T-helper 17 cell (primary cell): ENCODE data around the gene PMF1. TPM values are rescaled to one million over a fixed set of nuclear protein-coding genes. Genes with fewer than 3 reads are reported as not detected.

Experiments used
- ATAC-seq: fragments of 150-1000 bp; cut with Tn5 transposase; 2 replicates; pipeline ENCODE4 v1.10.0; 2021; ENCODE audit warnings: mild to moderate bottlenecking, moderate library complexity
- DNase-seq, 3 donors: peaks; one replicate each; pipeline versions ENCODE4 v3.0.0 to v3.0.0-alpha.2; 2020 to 2021
- H3K9me3 ChIP-seq: one replicate; pipeline ENCODE4 v1.7.0; 2013; ENCODE audit warnings: low read length, mild to moderate bottlenecking; ENCODE audit not compliant: control insufficient read depth, poor library complexity, severe bottlenecking
- H3K27ac Mint-ChIP-seq: one replicate; pipeline ENCODE4 v1.8.0; 2022; ENCODE audit warnings: mild to moderate bottlenecking, moderate library complexity, mixed read lengths
- H3K27me3 Mint-ChIP-seq: one replicate; pipeline ENCODE4 v1.8.0; 2022; ENCODE audit warnings: mixed read lengths
- H3K36me3 Mint-ChIP-seq: one replicate; pipeline ENCODE4 v1.8.0; 2022; ENCODE audit warnings: low read depth, mixed read lengths
- H3K4me1 Mint-ChIP-seq: one replicate; pipeline ENCODE4 v1.8.0; 2022; ENCODE audit warnings: mild to moderate bottlenecking, mixed read lengths
- H3K4me3 Mint-ChIP-seq: one replicate; pipeline ENCODE4 v1.8.0; 2022; ENCODE audit warnings: mild to moderate bottlenecking, moderate library complexity, mixed read lengths
- total RNA-seq, 4 donors: library from RNA in 2 of 4; stranded (reverse) in 2 of 4; gene quantifications; one replicate each; pipeline ENCODE4 v1.2.3 and lab custom pipeline; 2022 to 2026

The PMF1 gene
- total RNA-seq, 2 donors from 2014 or later, result 59.1 to 73.2 TPM

- H3K27ac Mint-ChIP-seq, result no peak overlapping the region
- peaks cover 7% of the 10 kb centered on the region for H3K4me1 Mint-ChIP-seq
- no peak for DNase-seq
- H3K27me3 Mint-ChIP-seq, result no peaks in the 10 kb centered on the region
- no peak for ATAC-seq
- H3K4me3 Mint-ChIP-seq, result no peak overlapping the region
- peaks cover 6% of the 10 kb centered on the region for H3K36me3 Mint-ChIP-seq
- no peaks in the 10 kb centered on the region for H3K9me3 ChIP-seq
These were observed 19.5 kb downstream of the PMF1 start for GRCh38 chr1:156232201-156232894.

GRCh38 chr1:156233426-156234127, 20.8 kb downstream of the PMF1 start:
- no peak overlapping the region for H3K4me3 Mint-ChIP-seq
- H3K27me3 Mint-ChIP-seq, result no peaks in the 10 kb centered on the region
- peaks cover 7% of the 10 kb centered on the region for H3K4me1 Mint-ChIP-seq
- DNase-seq (no peak), ATAC-seq (no peak)
- H3K9me3 ChIP-seq, result no peaks in the 10 kb centered on the region
- H3K36me3 Mint-ChIP-seq, result peaks cover 6% of the 10 kb centered on the region
- H3K27ac Mint-ChIP-seq, result peak overlapping the region; percentile 53

GRCh38 chr1:156236164-156236563, 23.4 kb downstream of the PMF1 start:
- H3K4me3 Mint-ChIP-seq, result no peak overlapping the region
- H3K36me3 Mint-ChIP-seq, result peaks cover 8% of the 10 kb centered on the region
- no peak overlapping the region for H3K27ac Mint-ChIP-seq
- DNase-seq (no peak), ATAC-seq (no peak)
- H3K4me1 Mint-ChIP-seq, result peaks cover 7% of the 10 kb centered on the region
- H3K9me3 ChIP-seq, result no peaks in the 10 kb centered on the region
- no peaks in the 10 kb centered on the region for H3K27me3 Mint-ChIP-seq

GRCh38 chr1:156238248-156238647, 25.4 kb downstream of the PMF1 start:
- Mint-ChIP-seq H3K27me3 (no peaks in the 10 kb centered on the region), H3K4me3 (no peak overlapping the region), H3K4me1 (peaks cover 7% of the 10 kb centered on the region), H3K27ac (no peak overlapping the region), H3K36me3 (peaks cover 8% of the 10 kb centered on the region)
- DNase-seq (no peak), ATAC-seq (no peak)
- no peaks in the 10 kb centered on the region for H3K9me3 ChIP-seq

GRCh38 chr1:156241311-156241811, 28.6 kb downstream of the PMF1 start:
- Mint-ChIP-seq H3K27me3 (no peaks in the 10 kb centered on the region), H3K4me3 (no peak overlapping the region), H3K4me1 (peaks cover 18% of the 10 kb centered on the region), H3K36me3 (peaks cover 8% of the 10 kb centered on the region), H3K27ac (no peak overlapping the region)
- H3K9me3 ChIP-seq, result no peaks in the 10 kb centered on the region
- ATAC-seq (no peak), DNase-seq (no peak)

GRCh38 chr1:156241926-156242325, 29.1 kb downstream of the PMF1 start, which contains the start of gene BGLAP:
Gene BGLAP (plus strand): TSS chr1:156242184. CDS start chr1:156242232, 48 bp downstream.
- Mint-ChIP-seq H3K27ac (peak within 1 kb of the TSS; percentile 27), H3K4me1 (peaks cover 19% of the 10 kb centered on the region), H3K4me3 (peak within 1 kb of the TSS; percentile 25), H3K27me3 (no peaks in the 10 kb centered on the region), H3K36me3 (peaks cover 7% of the 10 kb centered on the region)
- DNase-seq, result no peak
- H3K9me3 ChIP-seq, result no peaks in the 10 kb centered on the region
- ATAC-seq, result no peak

GRCh38 chr1:156242738-156243137, 29.9 kb downstream of the PMF1 start:
- peaks cover 19% of the 10 kb centered on the region for H3K4me1 Mint-ChIP-seq

GRCh38 chr1:156244126-156244525, 31.3 kb downstream of the PMF1 start:
- Mint-ChIP-seq H3K36me3 (peaks cover 4% of the 10 kb centered on the region), H3K27me3 (no peaks in the 10 kb centered on the region), H3K4me3 (peak overlapping the region; percentile 90), H3K4me1 (peaks cover 19% of the 10 kb centered on the region), H3K27ac (no peak overlapping the region)
- no peaks in the 10 kb centered on the region for H3K9me3 ChIP-seq
- no peak for DNase-seq
- no peak for ATAC-seq

More at GRCh38 chr1:156242738-156243137, 29.9 kb downstream of the PMF1 start:
- ATAC-seq (no peak), DNase-seq (no peak)
- H3K27ac Mint-ChIP-seq, result peak overlapping the region; percentile 27
- peak overlapping the region; percentile 25 for H3K4me3 Mint-ChIP-seq
- H3K27me3 Mint-ChIP-seq, result no peaks in the 10 kb centered on the region
- H3K36me3 Mint-ChIP-seq, result peaks cover 4% of the 10 kb centered on the region
- no peaks in the 10 kb centered on the region for H3K9me3 ChIP-seq

GRCh38 chr1:156244712-156245111, 31.9 kb downstream of the PMF1 start:
- Mint-ChIP-seq H3K27me3 (no peaks in the 10 kb centered on the region), H3K4me3 (peak overlapping the region; percentile 90), H3K27ac (peak overlapping the region; percentile 62), H3K4me1 (peaks cover 19% of the 10 kb centered on the region), H3K36me3 (peaks cover 3% of the 10 kb centered on the region)
- DNase-seq (no peak), ATAC-seq (no peak)
- no peaks in the 10 kb centered on the region for H3K9me3 ChIP-seq

GRCh38 chr1:156245451-156246232, 32.8 kb downstream of the PMF1 start:
- H3K9me3 ChIP-seq, result no peaks in the 10 kb centered on the region
- Mint-ChIP-seq H3K4me3 (peak overlapping the region; percentile 90), H3K27ac (peak overlapping the region; percentile 62), H3K4me1 (peaks cover 16% of the 10 kb centered on the region), H3K27me3 (no peaks in the 10 kb centered on the region), H3K36me3 (peaks cover 2% of the 10 kb centered on the region)
- ATAC-seq (peak; percentile 71), DNase-seq (peak in 1 of 3 donors; percentile 23)

GRCh38 chr1:156246241-156246780, 33.5 kb downstream of the PMF1 start:
- no peak overlapping the region for H3K27ac Mint-ChIP-seq
- DNase-seq (no peak), ATAC-seq (no peak)

GRCh38 chr1:156246781-156247459, 34.1 kb downstream of the PMF1 start:
- ATAC-seq (no peak), DNase-seq (no peak)
- Mint-ChIP-seq H3K27ac (peak overlapping the region; percentile 39), H3K27me3 (no peaks in the 10 kb centered on the region), H3K4me1 (peaks cover 16% of the 10 kb centered on the region), H3K4me3 (peak overlapping the region; percentile 90), H3K36me3 (peaks cover 2% of the 10 kb centered on the region)
- H3K9me3 ChIP-seq, result no peaks in the 10 kb centered on the region

More at GRCh38 chr1:156246241-156246780, 33.5 kb downstream of the PMF1 start:
- Mint-ChIP-seq H3K4me3 (peak overlapping the region; percentile 90), H3K27me3 (no peaks in the 10 kb centered on the region), H3K36me3 (peaks cover 2% of the 10 kb centered on the region), H3K4me1 (peaks cover 14% of the 10 kb centered on the region)
- H3K9me3 ChIP-seq, result no peaks in the 10 kb centered on the region
